Lung (tissue), 12 donors: Measurements from ENCODE around the gene VPS13D. TPM values are rescaled to one million over a fixed set of nuclear protein-coding genes. Genes with fewer than 3 reads are reported as not detected.
A peak's percentile ranks its signal among the peaks of the same experiment; 100 is the strongest.

Experiments
- ATAC-seq: fragments of 200-7000 bp; cut with Tn5 transposase; one replicate; pipeline ENCODE4 v1.9.1; 2020; ENCODE audit warnings: moderate number of reproducible peaks; ENCODE audit not compliant: insufficient read depth, low FRiP score
- DNase-seq, 3 donors: peaks; one replicate each; pipeline ENCODE4 v3.0.0-alpha.2; 2013 to 2017
- H3K27ac ChIP-seq, 2 donors: one replicate each; pipeline ENCODE4 v1.5.1; 2013; ENCODE audit warnings: mild to moderate bottlenecking in 2 of 2, moderate library complexity in 2 of 2, control low read depth in 1 of 2, inconsistent platforms in 1 of 2, low read depth in 1 of 2, low read length in 1 of 2
- H3K27me3 ChIP-seq, 3 donors: one replicate each; pipeline ENCODE4 v1.5.1; 2013; ENCODE audit warnings: low read length in 2 of 3; ENCODE audit not compliant: control insufficient read depth in 3 of 3, insufficient read depth in 3 of 3
- H3K36me3 ChIP-seq, 4 donors: one replicate each; pipeline ENCODE4 v1.5.1; 2013; ENCODE audit warnings: low read length in 4 of 4, mild to moderate bottlenecking in 1 of 4, moderate library complexity in 1 of 4; ENCODE audit not compliant: control insufficient read depth in 4 of 4, insufficient read depth in 4 of 4
- H3K4me1 ChIP-seq, 5 donors: one replicate each; pipeline ENCODE4 v1.5.1; 2013; ENCODE audit warnings: low read length in 5 of 5, mild to moderate bottlenecking in 2 of 5, moderate library complexity in 1 of 5; ENCODE audit not compliant: control insufficient read depth in 5 of 5, insufficient read depth in 5 of 5
- H3K4me3 ChIP-seq: one replicate; pipeline ENCODE4 v1.5.1; 2013; ENCODE audit warnings: mild to moderate bottlenecking, control low read depth, moderate library complexity
- H3K9ac ChIP-seq, 2 donors: one replicate each; pipeline ENCODE4 v1.5.1; 2013; ENCODE audit warnings: low read length in 2 of 2, control low read depth in 1 of 2; ENCODE audit not compliant: insufficient read depth in 1 of 2
- H3K9me3 ChIP-seq, 4 donors: one replicate each; pipeline ENCODE4 v1.5.1; 2013; ENCODE audit warnings: low read length in 3 of 4, mild to moderate bottlenecking in 1 of 4, moderate library complexity in 1 of 4; ENCODE audit not compliant: control insufficient read depth in 4 of 4, insufficient read depth in 3 of 4
- CTCF ChIP-seq: IDR thresholded peaks from 2 replicates; pipeline ENCODE4 v1.5.1; 2012; ENCODE audit warnings: mild to moderate bottlenecking; ENCODE audit errors: control extremely low read depth, extremely low read depth
- WGBS, 2 donors: extraction: QIAGEN DNeasy Blood & Tissue Kit; methylation state at CpG; one replicate each; pipeline ENCODE4 v1.1.7; 2013; 5-methylcytosine and 5-hydroxymethylcytosine counted together
- polyA plus RNA-seq, 2 donors: library from polyadenylated mRNA; stranded (reverse); fragments of 200-250 nt; gene quantifications; one replicate each; pipeline ENCODE4 v1.2.1, GENCODE V29; 2013
- total RNA-seq, 2 donors: library from RNA; depleted of rRNA in 1 of 2; stranded (reverse); fragments of >200 nt in 1 of 2; gene quantifications; one replicate each; pipeline ENCODE4 v1.2.1, GENCODE V29; 2014 to 2021
- donor health status: control.
- donor health status: control.
- donor health status: Bipolar disorder and iron deficiency.
- donor health status: healthy.
- donor health status: DM: yes; HTN: yes; CAD: no.

Gene VPS13D
- total and polyA plus RNA-seq, 4 donors, result 18.4 to 76.0 (median 37.5) TPM

GRCh38 chr1:12480748-12481362, 251.0 kb downstream of the VPS13D start:
- peak; percentile 56 for ATAC-seq
- Histone ChIP-seq H3K27me3 (no peaks in the 10 kb centered on the region), H3K4me1 (peaks cover 39 to 90% (median 59%) of the 10 kb centered on the region in 5 donors), H3K9ac (no peak overlapping the region), H3K36me3 (peaks cover 0 to 3% (median 0%) of the 10 kb centered on the region in 4 donors), H3K27ac (peak overlapping the region; percentile 11 to 70), H3K9me3 (no peaks in the 10 kb centered on the region), H3K4me3 (no peak overlapping the region)
- TF ChIP-seq CTCF, result no peak
- 56 to 66% methylated on average over 5 of the region's 5 CpGs for WGBS, 2 donors
- DNase-seq, result no peak

GRCh38 chr1:12481928-12482327, 252.1 kb downstream of the VPS13D start:
- Histone ChIP-seq H3K4me3 (no peak overlapping the region), H3K36me3 (peaks cover 0 to 3% (median 0%) of the 10 kb centered on the region in 4 donors), H3K27me3 (no peaks in the 10 kb centered on the region), H3K9ac (no peak overlapping the region), H3K27ac (peak overlapping the region in 1 of 2 donors; percentile 68), H3K4me1 (peaks cover 43 to 90% (median 61%) of the 10 kb centered on the region in 5 donors), H3K9me3 (no peaks in the 10 kb centered on the region)
- DNase-seq, result no peak
- no peak for ATAC-seq
- WGBS, 2 donors, result 93 to 94% methylated on average over 6 of the region's 6 CpGs
- TF ChIP-seq CTCF, result no peak

GRCh38 chr1:12482988-12483387, 253.2 kb downstream of the VPS13D start:
- H3K36me3 ChIP-seq, result peaks cover 0 to 3% (median 0%) of the 10 kb centered on the region in 4 donors
- DNase-seq, result no peak
- WGBS, 2 donors, result 92 to 94% methylated on average over 3 of the region's 3 CpGs

More at GRCh38 chr1:12482988-12483387, 253.2 kb downstream of the VPS13D start:
- TF ChIP-seq CTCF, result no peak
- H3K27ac ChIP-seq, result no peak overlapping the region
- H3K27me3 ChIP-seq, result no peaks in the 10 kb centered on the region
- no peak overlapping the region for H3K4me3 ChIP-seq
- no peak for ATAC-seq
- no peak overlapping the region for H3K9ac ChIP-seq
- H3K4me1 ChIP-seq, result peaks cover 40 to 81% (median 52%) of the 10 kb centered on the region in 5 donors
- no peaks in the 10 kb centered on the region for H3K9me3 ChIP-seq
